ENCODE data around the gene ZAR1L. TPM values are rescaled to one million over a fixed set of nuclear protein-coding genes. Genes with fewer than 3 reads are reported as not detected.
A peak's percentile ranks its signal among the peaks of the same experiment; 100 is the strongest.
"Not testable (repeated sequence)": the region's sequence is repeated elsewhere in the genome, so short reads cannot be mapped to it uniquely, and the experiment has no call there.

The ZAR1L gene, protein sequence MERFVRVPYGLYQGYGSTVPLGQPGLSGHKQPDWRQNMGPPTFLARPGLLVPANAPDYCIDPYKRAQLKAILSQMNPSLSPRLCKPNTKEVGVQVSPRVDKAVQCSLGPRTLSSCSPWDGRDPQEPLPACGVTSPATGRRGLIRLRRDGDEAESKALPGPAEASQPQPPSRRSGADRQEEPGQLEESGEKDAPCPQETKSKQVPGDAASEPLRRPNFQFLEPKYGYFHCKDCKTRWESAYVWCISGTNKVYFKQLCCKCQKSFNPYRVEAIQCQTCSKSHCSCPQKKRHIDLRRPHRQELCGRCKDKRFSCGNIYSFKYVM
- total RNA-seq (not detected), polyA plus RNA-seq (under 1 TPM in 1 of 4 donors, not detected in 3; 0.16 TPM)

GRCh38 chr13:32315238-32316027 is at the start of gene ZAR1L, which contains the start of gene BRCA2:
ZAR1L (minus strand) TSS chr13:32315363; CDS start chr13:32311925, 3,438 bp downstream.
BRCA2 (plus strand) TSS chr13:32315508; CDS start chr13:32316461, 953 bp downstream.
- peaks cover 4% of the 10 kb centered on the region for H3K36me3 Mint-ChIP-seq
- H3K4me3 ChIP-seq (ENCODE audit: low read depth, low read length), result peak within 1 kb of the TSS; percentile 95
- H3K4me1 ChIP-seq (ENCODE audit: control insufficient read depth, insufficient read depth, low read length, poor library complexity, severe bottlenecking), result peaks cover 10% of the 10 kb centered on the region
- no peaks in the 10 kb centered on the region for H3K27me3 ChIP-seq (ENCODE audit: control insufficient read depth, insufficient read depth, low read length)
- peak within 1 kb of the TSS; percentile 98 for H3K27ac ChIP-seq (ENCODE audit: insufficient read depth, low read length, poor library complexity, severe bottlenecking)
- no peaks in the 10 kb centered on the region for H3K9me3 ChIP-seq (ENCODE audit: control insufficient read depth in 2 of 2, low read length in 2 of 2)
- H3K4me3 Mint-ChIP-seq, result peak within 1 kb of the TSS; percentile 89 to 99 (median 96)
- peak within 1 kb of the TSS; percentile 98 to 100 (median 99) for H3K27ac Mint-ChIP-seq
- H3K36me3 ChIP-seq (ENCODE audit: control insufficient read depth, insufficient read depth, low read length), result no peaks in the 10 kb centered on the region
- peaks cover 7 to 39% (median 22%) of the 10 kb centered on the region in 4 donors for H3K4me1 Mint-ChIP-seq
- no peaks in the 10 kb centered on the region for H3K9me3 Mint-ChIP-seq
- DNase-seq (peak; percentile 82 to 94 (median 88)), ATAC-seq (ENCODE audit: low read depth in 2 of 2) (peak; percentile 97 to 98)
- no peaks in the 10 kb centered on the region for H3K27me3 Mint-ChIP-seq

DNA sequence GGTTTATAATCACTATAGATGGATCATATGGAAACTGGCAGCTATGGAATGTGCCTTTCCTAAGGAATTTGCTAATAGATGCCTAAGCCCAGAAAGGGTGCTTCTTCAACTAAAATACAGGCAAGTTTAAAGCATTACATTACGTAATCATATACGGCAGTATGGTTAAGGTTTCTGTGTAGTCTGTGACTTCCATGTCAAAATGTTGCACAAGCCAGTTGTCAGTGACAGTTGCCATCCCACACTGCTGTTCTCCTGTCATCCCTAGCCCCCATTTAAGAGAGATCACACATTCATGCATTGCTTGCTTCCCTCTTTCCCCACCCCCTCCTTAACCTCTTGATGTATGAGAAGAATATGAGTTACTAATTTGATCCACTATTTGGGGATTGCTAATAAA is 47.4 kb upstream of the ZAR1L start:
- peaks cover 0 to 2% (median 0%) of the 10 kb centered on the region in 7 donors for H3K9me3 Mint-ChIP-seq
- Histone ChIP-seq H3K9me3 (ENCODE audit: control insufficient read depth in 2 of 2, low read length in 2 of 2) (no peaks in the 10 kb centered on the region), H3K4me3 (ENCODE audit: low read depth, low read length) (no peak overlapping the region), H3K36me3 (ENCODE audit: control insufficient read depth, insufficient read depth, low read length) (no peaks in the 10 kb centered on the region), H3K4me1 (ENCODE audit: control insufficient read depth, insufficient read depth, low read length, poor library complexity, severe bottlenecking) (no peaks in the 10 kb centered on the region), H3K27ac (ENCODE audit: insufficient read depth, low read length, poor library complexity, severe bottlenecking) (no peak overlapping the region), H3K27me3 (ENCODE audit: control insufficient read depth, insufficient read depth, low read length) (no peaks in the 10 kb centered on the region)
- no peak for ATAC-seq (ENCODE audit: low read depth in 2 of 2)
- no peak overlapping the region for H3K27ac Mint-ChIP-seq
- no peak for DNase-seq
- H3K27me3 Mint-ChIP-seq, result no peaks in the 10 kb centered on the region
- no peak overlapping the region for H3K4me3 Mint-ChIP-seq
- peaks cover 0 to 23% (median 5%) of the 10 kb centered on the region in 4 donors for H3K4me1 Mint-ChIP-seq
- no peaks in the 10 kb centered on the region for H3K36me3 Mint-ChIP-seq

GRCh38 chr13:32355935-32356334 is 40.8 kb upstream of the ZAR1L start:
- not testable (repeated sequence) for DNase-seq; H3K4me1 ChIP-seq (ENCODE audit: control insufficient read depth, insufficient read depth, low read length, poor library complexity, severe bottlenecking); H3K9me3 ChIP-seq (ENCODE audit: control insufficient read depth in 2 of 2, low read length in 2 of 2); H3K4me3 Mint-ChIP-seq; H3K27ac Mint-ChIP-seq; H3K27me3 Mint-ChIP-seq; H3K27me3 ChIP-seq (ENCODE audit: control insufficient read depth, insufficient read depth, low read length); H3K36me3 Mint-ChIP-seq; H3K4me1 Mint-ChIP-seq; H3K36me3 ChIP-seq (ENCODE audit: control insufficient read depth, insufficient read depth, low read length); H3K27ac ChIP-seq (ENCODE audit: insufficient read depth, low read length, poor library complexity, severe bottlenecking); H3K4me3 ChIP-seq (ENCODE audit: low read depth, low read length); H3K9me3 Mint-ChIP-seq; ATAC-seq (ENCODE audit: low read depth in 2 of 2)

DNA sequence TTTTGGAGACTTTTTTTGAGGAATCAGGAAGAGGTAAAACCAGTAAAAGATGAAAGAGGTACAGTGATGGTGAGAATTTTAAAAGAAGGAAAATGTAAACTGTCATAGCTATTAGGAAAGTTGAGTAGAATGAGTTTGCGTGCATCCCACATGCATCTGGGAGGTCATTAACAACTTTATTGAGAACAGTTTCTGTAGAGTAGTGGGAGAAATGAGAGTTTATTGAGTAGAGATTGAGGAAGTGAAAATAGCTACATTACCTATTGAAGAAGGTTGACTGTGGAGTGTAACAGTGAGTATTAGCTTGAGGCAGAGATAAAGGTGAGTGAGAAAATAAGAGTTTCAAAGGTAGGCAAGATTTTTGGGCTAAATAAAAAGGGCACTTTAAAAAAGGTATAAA is 38.9 kb upstream of the ZAR1L start:
- H3K27ac Mint-ChIP-seq, result no peak overlapping the region
- no peaks in the 10 kb centered on the region for H3K4me1 ChIP-seq (ENCODE audit: control insufficient read depth, insufficient read depth, low read length, poor library complexity, severe bottlenecking)
- H3K27ac ChIP-seq (ENCODE audit: insufficient read depth, low read length, poor library complexity, severe bottlenecking), result no peak overlapping the region
- no peaks in the 10 kb centered on the region for H3K9me3 ChIP-seq (ENCODE audit: control insufficient read depth in 2 of 2, low read length in 2 of 2)
- H3K36me3 Mint-ChIP-seq, result peaks cover 6% of the 10 kb centered on the region
- H3K27me3 Mint-ChIP-seq, result no peaks in the 10 kb centered on the region
- no peak overlapping the region for H3K4me3 Mint-ChIP-seq
- ATAC-seq (ENCODE audit: low read depth in 2 of 2) (no peak), DNase-seq (no peak)
- no peaks in the 10 kb centered on the region for H3K36me3 ChIP-seq (ENCODE audit: control insufficient read depth, insufficient read depth, low read length)
- no peaks in the 10 kb centered on the region for H3K4me1 Mint-ChIP-seq
- H3K4me3 ChIP-seq (ENCODE audit: low read depth, low read length), result no peak overlapping the region
- no peaks in the 10 kb centered on the region for H3K9me3 Mint-ChIP-seq
- no peaks in the 10 kb centered on the region for H3K27me3 ChIP-seq (ENCODE audit: control insufficient read depth, insufficient read depth, low read length)

DNA sequence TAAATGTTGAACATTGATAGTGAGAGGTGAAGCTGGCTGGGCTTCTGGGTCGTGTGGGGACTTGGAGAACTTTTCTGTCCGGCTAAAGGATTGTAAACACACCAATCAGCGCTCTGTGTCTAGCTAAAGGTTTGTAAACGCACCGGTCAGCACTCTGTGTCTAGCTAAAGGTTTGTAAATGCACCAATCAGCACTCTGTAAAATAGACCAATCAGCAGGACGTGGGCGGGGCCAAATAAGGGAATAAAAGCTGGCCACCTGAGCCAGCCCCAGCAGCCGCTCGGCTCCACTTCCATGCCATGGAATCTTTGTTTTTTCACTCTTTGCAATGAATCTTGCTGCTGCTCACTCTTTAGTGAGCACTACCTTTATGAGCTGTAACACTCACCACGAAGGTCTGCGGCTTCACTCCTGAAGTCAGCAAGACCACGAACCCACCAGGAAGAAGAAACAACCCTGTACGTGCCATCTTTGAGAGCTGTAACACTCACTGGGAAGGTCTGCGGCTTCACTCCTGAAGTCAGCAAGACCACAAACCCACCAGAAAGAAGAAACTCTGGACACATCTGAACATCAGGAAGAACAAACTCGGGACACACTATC is 35.8 kb upstream of the ZAR1L start:
- H3K27ac Mint-ChIP-seq; H3K27me3 ChIP-seq (ENCODE audit: control insufficient read depth, insufficient read depth, low read length); H3K4me3 Mint-ChIP-seq; H3K9me3 Mint-ChIP-seq; DNase-seq; H3K9me3 ChIP-seq (ENCODE audit: control insufficient read depth in 2 of 2, low read length in 2 of 2); H3K4me3 ChIP-seq (ENCODE audit: low read depth, low read length); ATAC-seq (ENCODE audit: low read depth in 2 of 2); H3K27me3 Mint-ChIP-seq; H3K27ac ChIP-seq (ENCODE audit: insufficient read depth, low read length, poor library complexity, severe bottlenecking); H3K36me3 ChIP-seq (ENCODE audit: control insufficient read depth, insufficient read depth, low read length); H3K4me1 ChIP-seq (ENCODE audit: control insufficient read depth, insufficient read depth, low read length, poor library complexity, severe bottlenecking): not testable (repeated sequence)
- peaks cover 10% of the 10 kb centered on the region for H3K36me3 Mint-ChIP-seq
- peaks cover 5 to 19% (median 10%) of the 10 kb centered on the region in 4 donors for H3K4me1 Mint-ChIP-seq

GRCh38 chr13:32347651-32348050 is 32.5 kb upstream of the ZAR1L start:
- H3K27me3 ChIP-seq (ENCODE audit: control insufficient read depth, insufficient read depth, low read length), result no peaks in the 10 kb centered on the region

DNA sequence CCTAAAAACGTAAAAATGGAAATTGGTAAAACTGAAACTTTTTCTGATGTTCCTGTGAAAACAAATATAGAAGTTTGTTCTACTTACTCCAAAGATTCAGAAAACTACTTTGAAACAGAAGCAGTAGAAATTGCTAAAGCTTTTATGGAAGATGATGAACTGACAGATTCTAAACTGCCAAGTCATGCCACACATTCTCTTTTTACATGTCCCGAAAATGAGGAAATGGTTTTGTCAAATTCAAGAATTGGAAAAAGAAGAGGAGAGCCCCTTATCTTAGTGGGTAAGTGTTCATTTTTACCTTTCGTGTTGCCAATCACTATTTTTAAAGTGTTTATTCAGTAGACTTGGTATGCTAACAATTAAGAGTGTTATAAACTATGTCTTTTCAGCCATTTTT is 25.8 kb upstream of the ZAR1L start:
- DNase-seq (no peak), ATAC-seq (ENCODE audit: low read depth in 2 of 2) (no peak)
- H3K27me3 Mint-ChIP-seq, result no peaks in the 10 kb centered on the region
- no peak overlapping the region for H3K27ac ChIP-seq (ENCODE audit: insufficient read depth, low read length, poor library complexity, severe bottlenecking)
- no peak overlapping the region for H3K27ac Mint-ChIP-seq
- H3K36me3 Mint-ChIP-seq, result peaks cover 9% of the 10 kb centered on the region
- no peaks in the 10 kb centered on the region for H3K27me3 ChIP-seq (ENCODE audit: control insufficient read depth, insufficient read depth, low read length)
- H3K4me1 Mint-ChIP-seq, result peaks cover 0 to 5% (median 0%) of the 10 kb centered on the region in 4 donors
- H3K4me1 ChIP-seq (ENCODE audit: control insufficient read depth, insufficient read depth, low read length, poor library complexity, severe bottlenecking), result no peaks in the 10 kb centered on the region
- H3K4me3 Mint-ChIP-seq, result no peak overlapping the region
- H3K4me3 ChIP-seq (ENCODE audit: low read depth, low read length), result no peak overlapping the region
- peaks cover 3% of the 10 kb centered on the region for H3K36me3 ChIP-seq (ENCODE audit: control insufficient read depth, insufficient read depth, low read length)
- no peaks in the 10 kb centered on the region for H3K9me3 ChIP-seq (ENCODE audit: control insufficient read depth in 2 of 2, low read length in 2 of 2)
- peaks cover 0 to 5% (median 2%) of the 10 kb centered on the region in 7 donors for H3K9me3 Mint-ChIP-seq

More at GRCh38 chr13:32347651-32348050, 32.5 kb upstream of the ZAR1L start:
- H3K36me3 Mint-ChIP-seq, result peaks cover 10% of the 10 kb centered on the region
- Histone ChIP-seq H3K9me3 (ENCODE audit: control insufficient read depth in 2 of 2, low read length in 2 of 2) (no peaks in the 10 kb centered on the region), H3K4me3 (ENCODE audit: low read depth, low read length) (peak overlapping the region; percentile 23), H3K27ac (ENCODE audit: insufficient read depth, low read length, poor library complexity, severe bottlenecking) (peak overlapping the region; percentile 39), H3K4me1 (ENCODE audit: control insufficient read depth, insufficient read depth, low read length, poor library complexity, severe bottlenecking) (peaks cover 4% of the 10 kb centered on the region), H3K36me3 (ENCODE audit: control insufficient read depth, insufficient read depth, low read length) (no peaks in the 10 kb centered on the region)
- H3K9me3 Mint-ChIP-seq, result no peaks in the 10 kb centered on the region
- H3K4me3 Mint-ChIP-seq, result no peak overlapping the region
- ATAC-seq (ENCODE audit: low read depth in 2 of 2), result peak; percentile 57 to 59
- H3K27me3 Mint-ChIP-seq, result no peaks in the 10 kb centered on the region
- H3K4me1 Mint-ChIP-seq, result peaks cover 5 to 25% (median 10%) of the 10 kb centered on the region in 4 donors
- H3K27ac Mint-ChIP-seq, result peak overlapping the region; percentile 52 to 86 (median 85)
- peak in 1 of 3 donors; percentile 56 for DNase-seq

All from CD4-positive, CD25-positive, alpha-beta regulatory T cell (primary cell).